IPS-15b (cell line): ENCODE data around the gene MAML3.

Experiments used
- H3K27me3 ChIP-seq: one replicate; pipeline ENCODE4 v1.6.1; 2013; ENCODE audit warnings: low read length; ENCODE audit not compliant: control insufficient read depth, insufficient read depth
- H3K36me3 ChIP-seq: one replicate; pipeline ENCODE4 v1.6.1; 2013; ENCODE audit warnings: low read length; ENCODE audit not compliant: control insufficient read depth, insufficient read depth
- H3K4me1 ChIP-seq: one replicate; pipeline ENCODE4 v1.6.1; 2013; ENCODE audit warnings: mild to moderate bottlenecking, low read length; ENCODE audit not compliant: control insufficient read depth, insufficient read depth
- H3K4me3 ChIP-seq: one replicate; pipeline ENCODE4 v1.5.1; 2013; ENCODE audit warnings: low read depth, low read length
- H3K9ac ChIP-seq: one replicate; pipeline ENCODE4 v1.6.1; 2013; ENCODE audit warnings: low read depth, mild to moderate bottlenecking, low read length
- H3K9me3 ChIP-seq: one replicate; pipeline ENCODE4 v1.6.1; 2013; ENCODE audit warnings: mild to moderate bottlenecking, low read length; ENCODE audit not compliant: control insufficient read depth, insufficient read depth

MAML3 gene

DNA sequence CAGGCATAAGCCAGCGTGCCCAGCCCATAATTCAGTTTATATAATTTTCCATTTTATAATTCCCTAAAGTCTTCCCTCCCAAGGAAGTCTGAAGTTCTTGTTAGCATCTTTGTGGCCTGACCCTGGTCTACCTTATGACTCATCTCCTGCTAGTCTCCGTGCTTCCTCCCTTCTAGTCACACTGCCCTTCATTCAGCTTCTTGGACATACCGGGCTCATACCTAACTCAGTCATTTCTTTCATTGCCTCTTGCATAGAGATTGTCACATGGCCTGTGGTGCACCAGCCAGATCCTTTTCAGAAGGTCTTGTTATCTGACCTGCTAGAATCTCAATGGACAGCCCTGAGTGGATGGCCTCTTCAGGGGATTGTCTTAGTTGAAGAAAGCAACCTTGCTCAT is 22.8 kb upstream of the MAML3 start:
- no peaks in the 10 kb centered on the region for H3K27me3 ChIP-seq
- no peaks in the 10 kb centered on the region for H3K4me1 ChIP-seq
- no peak overlapping the region for H3K9ac ChIP-seq
- H3K36me3 ChIP-seq = no peaks in the 10 kb centered on the region
- no peak overlapping the region for H3K4me3 ChIP-seq
- no peaks in the 10 kb centered on the region for H3K9me3 ChIP-seq

DNA sequence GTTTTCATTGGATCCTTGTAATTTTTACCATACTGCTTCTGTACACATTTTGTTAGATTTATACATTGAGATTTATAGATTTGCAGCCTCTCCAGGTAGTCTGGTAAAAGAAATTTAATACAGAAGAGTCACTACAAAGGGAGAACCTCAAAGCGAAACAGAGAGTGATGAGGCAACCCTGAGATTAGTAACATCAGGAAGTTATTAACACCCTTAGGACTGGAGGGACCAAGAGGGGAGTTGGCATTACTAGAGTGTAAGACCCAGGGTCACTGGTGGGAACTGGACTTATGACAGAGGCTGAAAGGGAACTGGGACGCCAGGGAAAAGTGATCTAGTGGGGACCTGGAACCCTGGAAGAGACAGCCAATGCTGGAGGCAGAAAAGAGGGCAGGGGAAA is 20.6 kb upstream of the MAML3 start:
- Histone ChIP-seq H3K4me1 (no peaks in the 10 kb centered on the region), H3K36me3 (no peaks in the 10 kb centered on the region), H3K27me3 (no peaks in the 10 kb centered on the region), H3K9ac (no peak overlapping the region), H3K9me3 (no peaks in the 10 kb centered on the region), H3K4me3 (no peak overlapping the region)

GRCh38 chr4:140172960-140173359 is 19.0 kb upstream of the MAML3 start:
- Histone ChIP-seq H3K9ac (no peak overlapping the region), H3K4me1 (no peaks in the 10 kb centered on the region), H3K36me3 (no peaks in the 10 kb centered on the region)

GRCh38 chr4:140170299-140170698 is 16.3 kb upstream of the MAML3 start:
- H3K9ac ChIP-seq = no peak overlapping the region
- H3K9me3 ChIP-seq = no peaks in the 10 kb centered on the region
- H3K27me3 ChIP-seq = no peaks in the 10 kb centered on the region
- H3K36me3 ChIP-seq = no peaks in the 10 kb centered on the region
- H3K4me3 ChIP-seq = no peak overlapping the region
- H3K4me1 ChIP-seq = no peaks in the 10 kb centered on the region

More at GRCh38 chr4:140172960-140173359, 19.0 kb upstream of the MAML3 start:
- H3K4me3 ChIP-seq = no peak overlapping the region
- no peaks in the 10 kb centered on the region for H3K27me3 ChIP-seq
- H3K9me3 ChIP-seq = no peaks in the 10 kb centered on the region

DNA sequence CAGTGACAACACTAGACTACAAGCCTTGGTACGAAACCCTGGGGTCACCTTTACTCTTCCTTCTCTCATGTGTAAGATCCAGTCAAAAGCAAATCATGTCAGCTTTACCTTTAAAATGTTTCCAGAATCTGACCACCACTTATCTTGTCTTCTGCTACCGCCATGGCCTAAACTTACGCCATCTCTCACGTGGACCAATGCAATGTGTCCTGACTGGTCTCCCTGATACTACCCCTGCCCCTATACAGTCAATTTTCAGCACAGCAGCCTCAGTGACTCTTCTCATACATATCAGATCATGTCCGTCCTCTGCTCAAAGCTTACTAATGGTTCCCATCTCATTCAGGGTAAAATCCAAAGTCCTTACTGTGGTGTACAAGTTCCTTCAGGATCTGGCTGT is 15.0 kb upstream of the MAML3 start:
- Histone ChIP-seq H3K4me3 (no peak overlapping the region), H3K36me3 (no peaks in the 10 kb centered on the region), H3K9ac (no peak overlapping the region), H3K9me3 (no peaks in the 10 kb centered on the region), H3K27me3 (no peaks in the 10 kb centered on the region), H3K4me1 (no peaks in the 10 kb centered on the region)

GRCh38 chr4:140168474-140168873 is 14.5 kb upstream of the MAML3 start:
- Histone ChIP-seq H3K9ac (no peak overlapping the region), H3K4me3 (no peak overlapping the region), H3K9me3 (no peaks in the 10 kb centered on the region), H3K27me3 (no peaks in the 10 kb centered on the region), H3K4me1 (no peaks in the 10 kb centered on the region), H3K36me3 (no peaks in the 10 kb centered on the region)

- H3K4me3 ChIP-seq = no peak overlapping the region
- H3K9me3 ChIP-seq = no peaks in the 10 kb centered on the region
- no peaks in the 10 kb centered on the region for H3K27me3 ChIP-seq
- no peaks in the 10 kb centered on the region for H3K36me3 ChIP-seq
- no peak overlapping the region for H3K9ac ChIP-seq
- no peaks in the 10 kb centered on the region for H3K4me1 ChIP-seq
Measured at GRCh38 chr4:140163029-140163810, 9.2 kb upstream of the MAML3 start.

GRCh38 chr4:140162596-140162995 is 8.6 kb upstream of the MAML3 start:
- no peak overlapping the region for H3K4me3 ChIP-seq
- H3K4me1 ChIP-seq = no peaks in the 10 kb centered on the region
- no peak overlapping the region for H3K9ac ChIP-seq
- H3K27me3 ChIP-seq = no peaks in the 10 kb centered on the region
- no peaks in the 10 kb centered on the region for H3K36me3 ChIP-seq
- no peaks in the 10 kb centered on the region for H3K9me3 ChIP-seq

- H3K4me1 ChIP-seq = no peaks in the 10 kb centered on the region
- H3K27me3 ChIP-seq = no peaks in the 10 kb centered on the region
- no peak overlapping the region for H3K4me3 ChIP-seq
- H3K9me3 ChIP-seq = no peaks in the 10 kb centered on the region
- H3K36me3 ChIP-seq = no peaks in the 10 kb centered on the region
- H3K9ac ChIP-seq = no peak overlapping the region
Measured at GRCh38 chr4:140158365-140159030, 4.5 kb upstream of the MAML3 start.

DNA sequence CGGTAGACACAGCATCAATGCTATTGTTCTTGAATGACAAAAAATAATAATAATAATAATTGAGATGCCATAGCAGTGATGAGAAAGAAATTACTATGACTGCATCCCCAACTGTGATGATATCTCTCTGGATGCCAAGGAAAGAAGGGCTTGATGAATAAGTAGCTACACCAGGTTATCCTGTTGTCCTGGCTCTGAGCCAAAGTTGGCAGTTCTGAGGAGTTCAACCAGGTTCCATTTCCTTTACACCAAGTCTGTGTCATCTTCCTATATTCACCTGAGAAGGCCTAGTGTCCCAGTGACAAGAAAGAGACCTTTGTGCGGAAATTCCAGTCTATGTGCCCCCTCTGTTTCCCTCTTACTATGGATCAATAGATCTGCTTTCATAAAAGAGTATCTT is 3.4 kb upstream of the MAML3 start:
- Histone ChIP-seq H3K36me3 (no peaks in the 10 kb centered on the region), H3K4me1 (no peaks in the 10 kb centered on the region), H3K27me3 (no peaks in the 10 kb centered on the region), H3K9ac (no peak overlapping the region), H3K9me3 (no peaks in the 10 kb centered on the region), H3K4me3 (no peak overlapping the region)

DNA sequence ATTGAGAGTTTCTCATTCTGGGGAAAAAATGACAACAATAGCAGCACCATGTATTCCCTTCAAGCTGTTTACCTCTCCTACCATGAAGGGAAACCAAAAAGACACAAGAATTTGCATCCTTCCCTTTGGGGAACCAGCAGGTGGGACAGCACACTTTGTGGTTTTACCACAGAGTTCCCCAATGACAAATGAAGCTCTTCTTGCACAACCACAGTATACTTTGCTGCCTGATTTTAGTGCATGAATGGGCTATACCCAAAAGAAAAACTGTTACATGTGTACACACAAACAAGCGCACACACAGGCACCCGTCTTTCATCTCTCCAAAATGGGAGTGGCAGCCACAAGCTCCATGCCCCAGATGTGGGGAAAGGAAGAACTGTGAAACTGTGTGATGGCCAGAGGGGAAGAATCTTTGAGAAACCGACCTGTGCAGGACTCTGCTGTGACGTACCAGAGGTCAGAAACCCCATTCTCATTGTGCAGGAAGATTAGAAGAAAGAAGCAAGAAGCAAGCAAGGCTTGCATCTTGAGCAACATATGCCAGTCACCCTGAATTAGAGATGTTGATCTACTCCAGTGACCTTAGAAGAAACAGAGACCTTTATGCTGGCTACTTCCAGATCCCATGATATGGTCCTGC is 2.7 kb upstream of the MAML3 start:
- H3K36me3 ChIP-seq = no peaks in the 10 kb centered on the region
- no peaks in the 10 kb centered on the region for H3K9me3 ChIP-seq
- no peak overlapping the region for H3K9ac ChIP-seq
- no peaks in the 10 kb centered on the region for H3K4me1 ChIP-seq
- H3K27me3 ChIP-seq = no peaks in the 10 kb centered on the region
- H3K4me3 ChIP-seq = no peak overlapping the region

DNA sequence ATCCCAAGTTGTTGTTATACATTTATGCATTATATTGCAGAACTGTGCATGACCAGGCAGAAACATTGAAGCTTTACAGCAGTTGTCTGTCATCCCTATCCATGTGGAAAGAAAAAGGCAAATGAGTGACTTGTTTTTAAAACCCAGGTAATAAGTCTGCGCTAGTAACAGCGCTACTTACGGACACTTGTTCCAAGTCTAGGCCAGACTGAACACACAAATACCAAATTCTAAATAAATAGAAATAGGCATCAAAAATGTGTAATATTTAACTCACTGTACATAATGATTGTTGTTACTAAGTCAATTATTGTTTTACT is 548 bp upstream of the MAML3 start:
- Histone ChIP-seq H3K4me1 (peaks cover 4% of the 10 kb centered on the region), H3K36me3 (no peaks in the 10 kb centered on the region), H3K4me3 (peak overlapping the region; percentile 81)

More for the DNA sequence above, 548 bp upstream of the MAML3 start:
- H3K9me3 ChIP-seq = no peaks in the 10 kb centered on the region
- no peak overlapping the region for H3K9ac ChIP-seq
- H3K27me3 ChIP-seq = no peaks in the 10 kb centered on the region
